HepG2 (cell line): Measurements from ENCODE around the gene DNAJC1. TPM values are rescaled to one million over a fixed set of nuclear protein-coding genes. Genes with fewer than 3 reads are reported as not detected.

Experiments used
- ATAC-seq: fragments of 200-7000 bp; cut with Tn5 transposase; 3 replicates; pipeline ENCODE4 v1.9.1; 2020; ENCODE audit warnings: mild to moderate bottlenecking, moderate library complexity
- BruUV-seq: library from RNA; stranded (reverse); fragments of 400-500 nt; replicated peaks from 2 replicates; lab custom pipeline; 2021; lab: Mats Ljungman, UMichigan
- CTCF ChIA-PET: fragments of 300-600 bp; formaldehyde crosslinking; extraction: SDS; loops from one replicate; lab custom pipeline; 2021; ENCODE audit warnings: low total read pairs, inconsistent platforms, low intra/inter-chr PET ratio; lab: Yijun Ruan, JAX
- POLR2A ChIA-PET: fragments of 350-600 bp; sonication (Branson Sonifier 250); formaldehyde crosslinking; loops from one replicate; lab custom pipeline; 2020; ENCODE audit warnings: antibody characterized with exemption, inconsistent platforms; lab: Yijun Ruan, JAX
- DNase-seq: peaks from one replicate; pipeline ENCODE4 v3.0.0-alpha.2; 2015; ENCODE audit warnings: low spot score
- FAIRE-seq: peaks from 3 replicates; lab custom pipeline; 2011; peaks lifted over from hg19 to GRCh38; lab: Jason Lieb, UNC
- H2AFZ ChIP-seq: one replicate; pipeline ENCODE4 v1.6.1; 2011; ENCODE audit warnings: low read length, inconsistent platforms
- H3K27ac ChIP-seq: fragments of 300-600 bp; 3 replicates; pipeline ENCODE4 v1.8.0; 2011; ENCODE audit warnings: mixed run types, mild to moderate bottlenecking, mixed read lengths, low read length, inconsistent platforms; ENCODE audit not compliant: insufficient read depth; ENCODE audit errors: extremely low read length
- H3K27me3 ChIP-seq, 2 experiments: fragments of 200-600 bp in 1 of 2; 2 replicates in 1 of 2; 3 replicates in 1 of 2; pipeline versions ENCODE4 v1.6.0 to v1.8.0; 2011; ENCODE audit warnings: low read length in 2 of 2, mild to moderate bottlenecking in 2 of 2, moderate library complexity in 2 of 2, inconsistent platforms in 1 of 2; ENCODE audit not compliant: insufficient read depth in 2 of 2, control insufficient read depth in 1 of 2
- H3K36me3 ChIP-seq, 2 experiments: fragments of 200-600 bp in 1 of 2; replicated peaks in 1 of 2; 2 replicates in 1 of 2; 3 replicates in 1 of 2; pipeline versions ENCODE4 v1.5.1 to v1.8.0; 2011; ENCODE audit warnings: low read length in 2 of 2, inconsistent platforms in 1 of 2; ENCODE audit not compliant: insufficient read depth in 2 of 2, control insufficient read depth in 1 of 2
- H3K4me1 ChIP-seq: 2 replicates; pipeline ENCODE4 v1.5.1; 2012; ENCODE audit warnings: low read length, inconsistent platforms; ENCODE audit not compliant: insufficient read depth
- H3K4me2 ChIP-seq: 2 replicates; pipeline ENCODE4 v1.6.0; 2011; ENCODE audit warnings: low read depth, low read length, inconsistent platforms
- H3K4me3 ChIP-seq, 3 experiments: fragments of 200-600 bp in 1 of 3; sonication (generic), shearing (Covaris generic) in 1 of 3; replicated peaks in 1 of 3; 2 replicates each; pipeline ENCODE4 v1.5.1; 2011 to 2016; ENCODE audit warnings: low read length in 3 of 3, inconsistent platforms in 2 of 3, low read depth in 2 of 3, mild to moderate bottlenecking in 2 of 3, control low read depth in 1 of 3, mixed read lengths in 1 of 3; ENCODE audit not compliant: insufficient read depth in 1 of 3
- H3K79me2 ChIP-seq: one replicate; pipeline ENCODE4 v1.6.1; 2011; ENCODE audit warnings: low read length, inconsistent platforms; ENCODE audit not compliant: insufficient read depth
- H3K9ac ChIP-seq: 2 replicates; pipeline ENCODE4 v1.6.0; 2011; ENCODE audit warnings: mild to moderate bottlenecking, low read depth, low read length, inconsistent platforms; ENCODE audit not compliant: insufficient read depth
- H3K9me3 ChIP-seq: 2 replicates; pipeline ENCODE4 v1.5.1; 2012; ENCODE audit warnings: mild to moderate bottlenecking, low read length
- H4K20me1 ChIP-seq: 2 replicates; pipeline ENCODE4 v1.6.0; 2011; ENCODE audit warnings: inconsistent platforms, mild to moderate bottlenecking, low read length, moderate library complexity; ENCODE audit not compliant: insufficient read depth
- CREB1 ChIP-seq, 2 experiments: fragments of 450-650 bp in 1 of 2; IDR thresholded peaks; 2 replicates each; pipeline ENCODE4 v1.6.1; 2016 to 2017; ENCODE audit warnings: control low read depth in 1 of 2, mild to moderate bottlenecking in 1 of 2, missing compliant biosample characterization in 1 of 2, missing genetic modification characterization in 1 of 2
- KAT7 ChIP-seq: IDR thresholded peaks from 2 replicates; pipeline ENCODE4 v1.6.1; 2018; ENCODE audit warnings: borderline replicate concordance, missing compliant biosample characterization
- KLF6 ChIP-seq: IDR thresholded peaks from 2 replicates; pipeline ENCODE4 v1.8.0; 2016; ENCODE audit warnings: missing biosample characterization, missing genetic modification reagents
- MTA3 ChIP-seq: sonication (generic); formaldehyde crosslinking; IDR thresholded peaks from 2 replicates; pipeline ENCODE4 v1.4.0; 2020; ENCODE audit warnings: missing genetic modification reagents
- MXI1 ChIP-seq: IDR thresholded peaks from 3 replicates; pipeline ENCODE4 v1.6.1; 2012; ENCODE audit warnings: low read depth, low read length, inconsistent platforms, borderline replicate concordance
- SIN3A ChIP-seq: IDR thresholded peaks from 2 replicates; pipeline ENCODE4 v1.6.1; 2011; ENCODE audit warnings: low read depth, mild to moderate bottlenecking, control low read depth, low read length, borderline replicate concordance
- U2AF1 ChIP-seq: fragments of 200-400 bp; formaldehyde crosslinking; optimal IDR thresholded peaks from 2 replicates; pipeline ENCODE3; 2017; ENCODE audit warnings: mild to moderate bottlenecking, low read depth, low read length
- ZBTB3 ChIP-seq: sonication (generic); formaldehyde crosslinking; IDR thresholded peaks from 2 replicates; pipeline ENCODE4 v1.4.0; 2020; ENCODE audit warnings: low read depth, mild to moderate bottlenecking, moderate library complexity, missing genetic modification reagents, borderline replicate concordance
- ZBTB7A ChIP-seq: sonication (generic); formaldehyde crosslinking; IDR thresholded peaks from 2 replicates; pipeline ENCODE4 v1.8.0; 2022; ENCODE audit warnings: mild to moderate bottlenecking, missing genetic modification reagents
- ZNF160 ChIP-seq: sonication (generic); formaldehyde crosslinking; IDR thresholded peaks from 2 replicates; pipeline ENCODE4 v1.8.0; 2022; ENCODE audit warnings: mild to moderate bottlenecking, inconsistent platforms, missing genetic modification reagents
- ZNF430 ChIP-seq: sonication (generic); formaldehyde crosslinking; IDR thresholded peaks from 2 replicates; pipeline ENCODE4 v1.9.0; 2021; ENCODE audit warnings: mild to moderate bottlenecking, missing genetic modification reagents
- ZNF432 ChIP-seq: sonication (generic); formaldehyde crosslinking; IDR thresholded peaks from 2 replicates; pipeline ENCODE4 v1.5.0; 2020; ENCODE audit warnings: missing genetic modification reagents, mild to moderate bottlenecking, borderline replicate concordance
- ZNF496 ChIP-seq: sonication (generic); formaldehyde crosslinking; IDR thresholded peaks from 2 replicates; pipeline ENCODE4 v1.8.1; 2023; ENCODE audit warnings: mild to moderate bottlenecking, moderate library complexity, missing genetic modification reagents; ENCODE audit not compliant: insufficient replicate concordance
- WGBS: methylation state at CpG from one replicate; pipeline ENCODE4 v1.1.6; 2017; ENCODE audit warnings: low lambda C conversion rate; 5-methylcytosine and 5-hydroxymethylcytosine counted together
- in situ Hi-C: cut with HindIII; loops from 2 replicates; pipeline ENCODE4 v1.10.0; 2017; ENCODE audit warnings: low pct_unique_long_range_greater_than_20kb; ENCODE audit not compliant: extremely low pct_ligation_motif_present
- intact Hi-C: fragments of 100-400 bp; cut with micrococcal nuclease; formaldehyde crosslinking; loops from one replicate; pipeline ENCODE4 v1.10.0; 2022; ENCODE audit not compliant: unreplicated experiment
- polyA plus RNA-seq, 8 experiments: library from polyadenylated mRNA; depleted of rRNA in 3 of 8; stranded (reverse) in 7 of 8; unstranded in 1 of 8; fragments of >200 nt; fragmentation: Illumina TruSeq in 4 of 8; extraction: Trizol in 4 of 8; gene quantifications; 2 replicates each; pipeline versions ENCODE4 v1.2.1 to v1.2.3, GENCODE V29; 2011 to 2016; ENCODE audit warnings: low read depth in 4 of 8, missing spikeins in 1 of 8, mixed read lengths in 1 of 8; ENCODE audit not compliant: insufficient read depth in 1 of 8
- total RNA-seq, 5 experiments: library from RNA; depleted of rRNA; stranded (reverse); fragments of >200 nt; fragmentation: Illumina TruSeq; extraction: Trizol; gene quantifications; 2 replicates each; pipeline ENCODE4 v1.2.3, GENCODE V29; 2016; ENCODE audit warnings: low read depth in 1 of 5
- TF ChIP-seq, protein P1 (sequence below): sonication (generic); formaldehyde crosslinking; IDR thresholded peaks from 2 replicates; pipeline ENCODE4 v1.5.1; 2020; ENCODE audit warnings: mild to moderate bottlenecking, missing genetic modification reagents
- TF ChIP-seq, protein P2 (sequence below): sonication (generic); formaldehyde crosslinking; IDR thresholded peaks from 2 replicates; pipeline ENCODE4 v1.4.0; 2020; ENCODE audit warnings: missing genetic modification reagents
- TF ChIP-seq, protein P3 (sequence below), 2 experiments: sonication (generic) in 1 of 2; formaldehyde crosslinking in 1 of 2; IDR thresholded peaks; 2 replicates each; pipeline versions ENCODE4 v1.4.0 to v1.6.1; 2016 to 2020; ENCODE audit warnings: borderline replicate concordance in 1 of 2, low read depth in 1 of 2, mild to moderate bottlenecking in 1 of 2, missing genetic modification reagents in 1 of 2

Gene DNAJC1
- total and polyA plus RNA-seq, 2 of the 13 experiments (the other 11 are each of a cell fraction or from before 2014, with no cell fraction given) = 9.9 to 16.6 TPM

DNA sequence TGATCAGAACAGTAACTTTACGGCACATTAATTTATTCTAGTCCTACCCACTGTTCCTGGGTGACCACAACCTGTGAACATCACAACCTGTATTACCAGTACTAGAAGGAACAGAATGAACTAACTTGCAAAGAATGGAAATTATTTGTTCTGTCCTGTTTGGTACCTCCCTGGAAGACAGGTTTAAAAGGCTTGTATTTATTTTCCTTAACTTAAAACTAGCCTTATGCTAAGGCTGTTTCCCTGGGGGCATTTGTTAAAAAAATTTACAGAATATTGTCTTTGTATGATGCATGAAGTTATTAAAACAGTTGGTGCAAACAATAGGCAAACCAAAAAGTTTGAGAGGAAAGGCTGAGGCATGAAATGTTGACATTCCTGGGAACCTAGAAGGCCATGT is 132.7 kb downstream of the DNAJC1 start:
- ChIA-PET POLR2A (no interaction called here), CTCF (interaction anchor here (0.6 kb wide), 1 partner anchor 254 kb away, joined by 3 read pairs; no protein-coding TSS in a partner anchor)
- no peak for ATAC-seq
- in situ Hi-C loops (no loop called here), intact Hi-C loops (no loop called here)
- no TSS peak for BruUV-seq
- Histone ChIP-seq H2AFZ (no peak overlapping the region), H3K4me1 (no peaks in the 10 kb centered on the region), H4K20me1 (no peaks in the 10 kb centered on the region), H3K36me3 (no peaks in the 10 kb centered on the region), H3K27ac (no peak overlapping the region), H3K27me3 (no peaks in the 10 kb centered on the region), H3K4me2 (no peak overlapping the region), H3K4me3 (no peak overlapping the region), H3K9me3 (peaks cover 8% of the 10 kb centered on the region; the same call in 1 of the 2 replicates), H3K9ac (no peak overlapping the region), H3K79me2 (no peaks in the 10 kb centered on the region)
- WGBS = 96% methylated on average over 1 of the region's 1 CpG
- FAIRE-seq = no peak
- no peak for TF ChIP-seq MXI1
- TF ChIP-seq, protein P1, sequence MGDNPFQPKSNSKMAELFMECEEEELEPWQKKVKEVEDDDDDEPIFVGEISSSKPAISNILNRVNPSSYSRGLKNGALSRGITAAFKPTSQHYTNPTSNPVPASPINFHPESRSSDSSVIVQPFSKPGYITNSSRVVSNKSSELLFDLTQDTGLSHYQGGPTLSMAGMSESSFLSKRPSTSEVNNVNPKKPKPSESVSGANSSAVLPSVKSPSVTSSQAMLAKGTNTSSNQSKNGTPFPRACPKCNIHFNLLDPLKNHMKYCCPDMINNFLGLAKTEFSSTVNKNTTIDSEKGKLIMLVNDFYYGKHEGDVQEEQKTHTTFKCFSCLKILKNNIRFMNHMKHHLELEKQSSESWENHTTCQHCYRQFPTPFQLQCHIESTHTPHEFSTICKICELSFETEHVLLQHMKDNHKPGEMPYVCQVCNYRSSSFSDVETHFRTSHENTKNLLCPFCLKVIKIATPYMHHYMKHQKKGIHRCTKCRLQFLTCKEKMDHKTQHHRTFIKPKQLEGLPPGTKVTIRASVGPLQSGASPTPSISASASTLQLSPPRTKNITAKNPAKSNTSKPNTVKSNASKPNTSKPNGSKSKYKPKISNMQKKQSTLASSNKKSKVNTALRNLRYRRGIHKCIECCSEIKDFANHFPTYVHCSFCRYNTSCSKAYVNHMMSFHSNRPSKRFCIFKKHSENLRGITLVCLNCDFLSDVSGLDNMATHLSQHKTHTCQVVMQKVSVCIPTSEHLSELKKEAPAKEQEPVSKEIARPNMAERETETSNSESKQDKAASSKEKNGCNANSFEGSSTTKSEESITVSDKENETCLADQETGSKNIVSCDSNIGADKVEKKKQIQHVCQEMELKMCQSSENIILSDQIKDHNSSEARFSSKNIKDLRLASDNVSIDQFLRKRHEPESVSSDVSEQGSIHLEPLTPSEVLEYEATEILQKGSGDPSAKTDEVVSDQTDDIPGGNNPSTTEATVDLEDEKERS (CRISPR knock-in tag) = no peak
- TF ChIP-seq ZNF160 (CRISPR knock-in tag) = no peak
- TF ChIP-seq ZNF432 (CRISPR knock-in tag) = no peak
- no peak for TF ChIP-seq ZBTB3 (CRISPR knock-in tag)
- no peak for TF ChIP-seq ZNF496 (CRISPR knock-in tag)
- no peak for TF ChIP-seq MTA3 (CRISPR knock-in tag)
- TF ChIP-seq, protein P2, sequence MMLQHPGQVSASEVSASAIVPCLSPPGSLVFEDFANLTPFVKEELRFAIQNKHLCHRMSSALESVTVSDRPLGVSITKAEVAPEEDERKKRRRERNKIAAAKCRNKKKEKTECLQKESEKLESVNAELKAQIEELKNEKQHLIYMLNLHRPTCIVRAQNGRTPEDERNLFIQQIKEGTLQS (CRISPR knock-in tag) = no peak
- TF ChIP-seq CREB1 (IDR thresholded peaks at IDR 0.05) = no peak
- TF ChIP-seq CREB1 (CRISPR knock-in tag; IDR thresholded peaks at IDR 0.05) = no peak
- TF ChIP-seq, protein P3, sequence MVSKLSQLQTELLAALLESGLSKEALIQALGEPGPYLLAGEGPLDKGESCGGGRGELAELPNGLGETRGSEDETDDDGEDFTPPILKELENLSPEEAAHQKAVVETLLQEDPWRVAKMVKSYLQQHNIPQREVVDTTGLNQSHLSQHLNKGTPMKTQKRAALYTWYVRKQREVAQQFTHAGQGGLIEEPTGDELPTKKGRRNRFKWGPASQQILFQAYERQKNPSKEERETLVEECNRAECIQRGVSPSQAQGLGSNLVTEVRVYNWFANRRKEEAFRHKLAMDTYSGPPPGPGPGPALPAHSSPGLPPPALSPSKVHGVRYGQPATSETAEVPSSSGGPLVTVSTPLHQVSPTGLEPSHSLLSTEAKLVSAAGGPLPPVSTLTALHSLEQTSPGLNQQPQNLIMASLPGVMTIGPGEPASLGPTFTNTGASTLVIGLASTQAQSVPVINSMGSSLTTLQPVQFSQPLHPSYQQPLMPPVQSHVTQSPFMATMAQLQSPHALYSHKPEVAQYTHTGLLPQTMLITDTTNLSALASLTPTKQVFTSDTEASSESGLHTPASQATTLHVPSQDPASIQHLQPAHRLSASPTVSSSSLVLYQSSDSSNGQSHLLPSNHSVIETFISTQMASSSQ (IDR thresholded peaks at IDR 0.05; ENCODE audit: low read depth) = no peak
- TF ChIP-seq, protein P3 (CRISPR knock-in tag; IDR thresholded peaks at IDR 0.05; ENCODE audit: borderline replicate concordance) = no peak
- TF ChIP-seq ZBTB7A (CRISPR knock-in tag) = no peak
- no peak for TF ChIP-seq ZNF430 (CRISPR knock-in tag)
- no peak for TF ChIP-seq U2AF1
- TF ChIP-seq KLF6 (CRISPR knock-in tag) = no peak
- TF ChIP-seq SIN3A = no peak
- no peak for TF ChIP-seq KAT7 (CRISPR knock-in tag)
- no peak for DNase-seq
